NCI-H510A (cell line): ENCODE data around the gene IKZF5.

Experiments
- DNase-seq: peaks from one replicate; lab custom pipeline; 2025; lab: John Stamatoyannopoulos, UW

The IKZF5 gene, protein sequence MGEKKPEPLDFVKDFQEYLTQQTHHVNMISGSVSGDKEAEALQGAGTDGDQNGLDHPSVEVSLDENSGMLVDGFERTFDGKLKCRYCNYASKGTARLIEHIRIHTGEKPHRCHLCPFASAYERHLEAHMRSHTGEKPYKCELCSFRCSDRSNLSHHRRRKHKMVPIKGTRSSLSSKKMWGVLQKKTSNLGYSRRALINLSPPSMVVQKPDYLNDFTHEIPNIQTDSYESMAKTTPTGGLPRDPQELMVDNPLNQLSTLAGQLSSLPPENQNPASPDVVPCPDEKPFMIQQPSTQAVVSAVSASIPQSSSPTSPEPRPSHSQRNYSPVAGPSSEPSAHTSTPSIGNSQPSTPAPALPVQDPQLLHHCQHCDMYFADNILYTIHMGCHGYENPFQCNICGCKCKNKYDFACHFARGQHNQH

DNA sequence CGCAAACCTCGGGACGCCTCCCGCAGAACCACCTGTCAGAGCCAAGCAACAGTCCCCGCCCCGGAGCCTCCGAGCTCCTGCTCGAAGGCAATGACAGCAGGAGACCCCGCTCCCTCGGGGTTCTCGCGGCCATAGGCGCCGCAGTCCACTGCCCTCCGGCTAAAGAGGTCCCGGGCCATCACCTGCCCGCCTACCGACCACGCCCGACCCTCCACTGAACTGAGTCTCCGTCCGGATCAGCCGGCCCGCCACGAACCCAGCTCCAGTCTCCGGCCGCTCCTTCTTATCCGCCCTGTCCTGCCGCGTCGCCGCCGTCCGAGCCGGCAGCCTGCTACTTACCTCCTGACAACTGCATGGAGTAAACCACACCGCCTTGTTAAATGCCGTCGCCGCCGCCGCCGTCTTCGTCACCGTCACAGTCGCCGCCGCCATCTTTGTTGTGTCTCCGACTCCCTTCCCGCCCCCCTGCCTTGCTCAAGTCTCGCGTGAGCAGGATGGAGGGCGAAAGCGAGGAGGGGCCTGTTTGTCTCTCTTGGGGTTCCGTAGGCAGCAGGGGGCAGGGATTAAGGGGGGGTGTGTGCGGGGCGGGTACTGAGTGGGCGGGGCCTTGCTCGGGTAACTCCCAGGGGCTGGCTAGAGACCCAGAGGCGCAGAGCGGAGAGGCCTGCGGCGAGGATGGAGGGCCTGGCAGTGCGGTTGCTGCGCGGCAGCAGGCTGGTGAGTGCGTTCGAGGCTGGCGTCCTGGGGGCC is at the start of gene IKZF5, which contains the start of gene ACADSB:
IKZF5 (minus strand) TSS at position 441 of the 750 bp plus-strand sequence. CDS start 10,170 bp downstream, outside the sequence.
ACADSB (plus strand) TSS at position 652 of the 750 bp plus-strand sequence; CDS start at position 676, 24 bp downstream.
- DNase-seq, result peak; percentile 96

DNA sequence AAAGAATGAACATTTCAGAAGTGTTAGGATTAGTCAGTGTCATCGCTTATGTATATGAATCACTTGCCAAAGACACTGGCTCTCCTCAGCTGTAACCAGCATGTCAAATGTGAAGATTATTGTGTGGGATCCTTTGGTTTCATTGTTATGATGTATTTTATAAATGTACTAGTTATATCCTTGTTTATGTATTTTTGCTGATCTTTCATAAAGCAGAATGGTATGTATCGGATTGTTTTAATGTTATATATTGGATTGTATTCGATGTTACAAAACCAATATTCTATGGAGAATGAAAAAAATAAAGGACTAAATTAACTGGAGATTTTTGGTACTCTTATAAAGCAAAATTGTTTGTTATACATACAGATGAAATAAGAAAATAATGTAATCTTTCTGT is 49.4 kb upstream of the IKZF5 start:
- no peak for DNase-seq

DNA sequence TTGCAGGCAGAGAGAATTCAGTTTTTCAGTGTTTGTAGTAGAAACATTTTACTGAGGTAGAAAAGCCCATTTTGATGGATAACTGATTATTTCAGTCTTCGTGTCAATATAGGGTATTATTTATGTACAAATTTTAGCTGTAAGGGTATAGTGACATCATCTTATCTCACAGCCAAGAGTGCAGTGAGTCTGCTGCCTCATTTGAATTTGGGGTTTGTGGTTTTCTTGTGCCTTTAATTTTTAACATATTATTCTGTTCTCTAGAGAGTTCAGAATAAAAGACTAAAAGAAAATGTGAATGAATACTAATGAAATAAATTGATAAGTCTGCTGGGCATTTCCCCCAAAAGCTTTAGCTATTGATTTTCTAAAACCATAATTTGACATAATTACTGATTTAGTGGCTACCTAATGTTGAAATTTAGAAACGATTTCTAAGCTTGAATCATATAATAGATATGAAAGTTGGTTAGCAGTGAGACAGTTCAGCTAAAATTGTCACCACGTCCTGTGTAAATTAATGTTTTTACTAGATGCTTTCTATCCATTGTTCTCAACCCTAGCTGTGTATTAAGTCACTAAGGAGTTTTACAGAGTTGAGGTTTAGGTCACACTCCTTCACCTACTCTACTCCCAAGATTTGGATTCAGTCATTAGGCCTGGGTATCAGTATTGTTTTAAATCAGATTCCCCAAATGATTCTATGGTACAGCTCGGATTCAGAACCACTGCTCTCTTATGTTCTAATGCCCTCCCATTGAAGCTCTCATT is 37.6 kb upstream of the IKZF5 start:
- DNase-seq, result no peak

DNA sequence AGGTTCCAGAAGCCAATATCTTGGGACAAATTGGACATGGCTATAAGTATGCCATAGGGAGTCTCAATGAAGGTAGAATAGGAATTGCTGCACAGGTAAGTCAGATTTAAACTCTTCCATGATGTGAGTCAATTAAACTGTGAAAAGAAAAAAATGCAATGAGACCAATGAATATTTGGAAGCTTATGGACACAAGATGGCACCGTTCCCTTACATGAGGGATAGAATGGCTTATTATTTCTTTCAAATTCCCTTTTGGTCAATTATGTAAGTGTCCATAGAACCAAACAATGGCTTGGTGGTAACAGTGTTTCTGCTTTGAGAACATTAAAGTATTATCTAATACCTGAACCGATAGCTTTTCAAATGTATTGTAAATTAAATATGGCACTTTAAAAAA is 35.8 kb upstream of the IKZF5 start:
- DNase-seq, result no peak

DNA sequence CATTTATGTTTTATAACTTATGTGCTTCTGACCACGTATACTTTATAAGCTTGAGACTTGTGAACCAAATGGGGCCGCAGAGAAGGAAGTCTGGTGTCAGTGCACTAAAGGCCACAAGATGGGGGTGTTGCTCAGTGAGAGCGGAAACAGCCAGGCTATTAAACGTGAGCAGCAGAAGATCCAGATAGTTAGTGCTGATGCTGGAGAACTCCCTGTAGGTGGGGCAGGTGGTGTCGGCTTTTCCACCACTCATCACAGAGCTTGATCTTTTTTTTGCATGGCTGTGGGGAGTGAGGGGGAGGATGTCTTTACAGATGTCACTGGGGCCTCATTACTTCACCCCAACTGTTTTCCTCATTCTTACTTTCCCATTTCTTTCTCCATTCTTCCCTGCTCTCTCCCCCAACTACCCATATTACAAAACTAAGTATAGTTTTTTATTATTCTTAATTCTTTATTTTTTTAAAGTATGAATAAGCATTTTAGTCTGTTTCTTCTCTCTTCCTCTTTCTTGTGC is 34.9 kb upstream of the IKZF5 start:
- peak; percentile 61 for DNase-seq

DNA sequence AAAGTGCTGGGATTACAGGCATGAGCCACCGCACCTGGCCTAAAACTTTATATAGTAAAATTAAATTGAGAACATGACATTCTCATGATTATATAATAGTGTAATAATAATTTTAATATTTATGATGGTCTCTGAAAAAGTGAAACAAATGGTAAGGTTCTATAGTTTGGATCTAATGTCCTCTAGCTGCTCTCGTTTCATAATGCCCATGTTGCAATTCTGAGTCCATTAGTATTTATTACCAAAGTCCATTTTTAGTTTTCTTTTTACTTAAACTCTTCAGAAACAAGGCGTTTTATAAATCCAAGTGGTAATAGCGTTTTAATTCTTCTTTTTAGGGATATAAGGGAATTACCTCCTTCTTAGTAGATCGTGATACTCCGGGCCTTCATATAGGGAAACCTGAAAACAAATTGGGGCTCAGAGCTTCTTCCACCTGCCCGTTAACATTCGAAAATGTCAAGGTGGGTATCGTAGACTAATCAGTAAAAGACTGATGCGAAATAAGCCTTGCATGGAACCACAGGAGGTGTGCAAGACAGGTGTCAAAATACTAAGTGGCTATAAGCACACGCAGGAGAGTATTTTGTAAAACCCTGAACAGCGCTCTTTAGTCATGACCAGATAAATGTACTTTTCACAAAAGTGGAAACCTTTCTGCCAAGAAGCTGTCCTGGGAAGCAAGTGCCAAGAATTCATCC is 34.3 kb upstream of the IKZF5 start:
- DNase-seq, result no peak

DNA sequence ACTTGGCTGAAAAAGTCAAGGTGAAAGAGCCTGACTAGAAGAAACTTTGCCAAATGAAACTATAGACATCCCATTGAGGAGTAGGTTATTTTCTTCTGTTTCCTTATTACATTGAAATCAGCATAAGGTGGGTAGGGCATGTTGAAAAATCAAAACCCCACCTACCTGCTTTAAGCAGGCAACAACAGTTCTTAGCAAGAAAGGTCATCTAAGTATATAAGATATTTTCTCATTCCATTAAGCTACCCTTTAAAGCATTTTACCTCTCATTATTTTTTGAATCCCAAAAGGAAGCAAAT is 31.0 kb upstream of the IKZF5 start:
- DNase-seq, result no peak

DNA sequence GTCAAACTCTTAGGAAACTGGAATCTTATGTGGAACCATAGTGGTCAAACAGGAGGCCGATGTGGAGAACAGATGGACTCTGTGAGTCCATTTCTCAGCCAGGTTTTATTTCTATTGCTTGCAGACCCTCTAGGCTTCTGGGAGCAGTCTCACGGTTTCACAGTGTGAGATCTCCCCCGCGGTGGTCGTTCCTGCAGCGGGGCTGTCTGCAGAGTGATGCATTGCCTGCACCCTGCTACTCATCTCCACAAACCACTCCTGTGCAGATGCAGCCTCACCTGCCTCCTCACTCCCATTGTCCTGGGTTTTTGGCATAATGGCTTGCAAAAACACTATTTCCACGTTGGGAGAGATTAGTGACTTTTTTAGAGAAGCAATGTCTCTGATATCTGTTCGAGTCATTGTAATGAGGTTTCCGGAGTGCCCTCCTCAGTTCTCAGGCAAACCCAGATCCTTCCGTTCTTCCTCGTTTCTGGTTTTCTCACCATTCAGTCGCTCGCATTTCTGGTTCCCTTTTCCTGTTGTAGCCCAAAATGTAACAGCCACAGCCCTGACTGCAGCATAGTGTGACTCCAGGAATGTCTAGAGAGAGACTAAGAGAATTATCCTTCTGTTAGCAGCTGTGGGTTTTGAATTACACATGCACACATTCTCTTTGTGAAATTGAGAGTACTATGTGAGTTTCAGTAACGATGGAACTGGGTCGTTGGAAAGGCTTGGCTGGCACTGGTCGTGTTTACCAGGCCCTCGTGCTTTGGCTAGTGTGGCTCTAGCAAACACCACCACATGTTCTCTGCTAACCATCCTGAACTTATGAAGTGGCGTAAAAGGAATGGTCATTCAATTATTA is 30.4 kb upstream of the IKZF5 start:
- DNase-seq, result no peak

DNA sequence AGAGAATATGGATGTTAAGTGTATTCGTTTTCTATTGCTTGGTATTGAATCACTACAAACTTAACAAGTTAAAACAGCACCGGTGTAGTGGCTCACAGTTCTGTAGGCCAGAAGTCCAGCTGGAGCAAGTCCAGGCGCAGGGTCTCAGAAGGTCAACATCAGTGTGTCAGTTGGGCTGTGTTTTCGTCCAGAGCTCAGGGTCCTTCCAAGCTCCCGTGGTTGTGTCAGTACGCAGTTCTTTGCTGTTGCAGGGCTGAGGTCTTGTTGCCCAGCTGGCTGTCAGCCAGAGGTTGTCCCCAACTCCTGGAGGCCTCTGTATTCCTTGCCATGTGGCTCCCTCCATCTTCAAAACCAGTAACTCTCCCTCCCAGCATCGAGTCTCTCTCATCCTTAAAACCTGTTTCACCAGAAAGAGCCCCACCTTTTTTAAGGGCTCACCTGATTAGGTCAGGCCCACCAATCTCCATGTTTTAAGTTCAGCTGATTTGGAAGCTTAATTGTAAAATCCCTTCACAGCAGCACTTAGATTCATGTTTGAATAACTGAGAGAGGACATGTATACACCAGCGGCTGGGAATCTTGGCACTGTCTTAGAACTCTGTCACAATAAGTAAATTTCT is 27.0 kb upstream of the IKZF5 start:
- no peak for DNase-seq

DNA sequence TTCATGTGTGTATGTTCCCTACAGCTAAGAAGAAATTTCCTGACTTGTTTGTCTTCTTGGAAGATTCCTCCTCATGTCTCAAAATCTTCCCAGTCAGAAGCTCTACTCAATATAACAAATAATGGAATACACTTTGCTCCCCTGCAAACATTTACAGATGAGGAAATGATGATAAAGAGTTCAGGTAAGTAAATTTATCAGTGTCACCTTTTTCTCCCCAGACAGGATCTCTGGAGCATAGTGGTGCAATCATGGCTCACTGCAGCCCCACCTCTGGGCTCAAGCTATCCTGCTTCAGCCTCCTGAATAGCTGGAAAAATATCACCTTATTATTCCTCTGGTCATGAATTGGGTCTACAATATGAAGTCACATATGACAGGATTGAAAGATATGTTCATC is 25.7 kb upstream of the IKZF5 start:
- no peak for DNase-seq

DNA sequence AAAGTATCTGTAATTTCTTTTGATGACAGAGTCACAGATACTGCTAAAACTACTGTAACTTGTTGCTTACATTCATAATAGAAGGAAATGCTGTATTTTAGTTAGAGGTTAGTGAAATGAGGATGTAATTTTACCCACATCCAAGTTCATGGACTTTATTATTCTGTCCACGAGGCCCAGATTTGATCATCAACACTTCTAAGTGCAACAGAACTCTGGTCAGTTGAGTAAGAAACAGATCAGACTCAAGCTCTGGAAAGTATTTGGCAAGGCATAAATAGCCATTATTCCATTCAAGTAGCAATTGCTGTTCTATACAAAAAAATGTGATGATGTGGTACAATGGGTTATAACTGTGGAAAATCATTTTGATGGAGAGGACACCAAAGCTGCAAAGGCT is 22.5 kb upstream of the IKZF5 start:
- DNase-seq, result no peak

DNA sequence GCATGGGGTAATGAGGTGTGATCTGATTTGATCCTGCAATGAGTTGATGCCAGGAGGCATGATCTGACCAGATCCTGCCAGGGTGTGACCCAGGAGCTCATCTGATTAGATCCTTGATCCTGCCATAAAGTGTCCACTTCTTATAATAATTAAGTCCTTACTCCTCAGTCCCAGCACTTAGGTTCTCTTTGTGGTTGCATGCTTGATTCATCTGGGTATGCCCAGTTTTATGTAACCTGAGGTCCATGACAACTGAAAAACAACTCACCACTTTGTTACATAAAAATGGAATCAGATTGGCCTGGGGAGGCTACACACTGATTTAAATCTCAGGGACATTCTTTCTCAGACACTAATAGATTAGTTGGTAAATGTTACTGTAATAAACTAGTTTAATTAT is 19.3 kb upstream of the IKZF5 start:
- DNase-seq, result no peak

DNA sequence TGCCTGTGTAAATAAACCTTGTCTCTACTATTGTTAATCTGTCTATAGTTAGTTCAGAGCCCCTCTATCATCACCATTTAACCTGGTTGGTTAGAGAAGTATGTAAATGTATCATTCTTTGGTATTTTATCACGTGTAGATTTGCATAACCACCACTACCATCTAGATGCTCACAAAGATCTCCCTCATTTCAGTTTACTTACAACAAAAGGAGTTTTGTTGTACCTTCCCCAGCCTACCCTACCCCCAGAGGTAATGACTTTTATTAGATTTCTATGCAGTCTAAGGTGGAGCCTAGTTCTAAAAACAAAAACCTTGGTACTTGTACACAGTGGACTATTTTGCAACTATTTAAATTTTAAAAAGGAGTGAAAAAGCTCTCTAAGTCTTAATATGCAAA is 17.7 kb upstream of the IKZF5 start:
- no peak for DNase-seq

DNA sequence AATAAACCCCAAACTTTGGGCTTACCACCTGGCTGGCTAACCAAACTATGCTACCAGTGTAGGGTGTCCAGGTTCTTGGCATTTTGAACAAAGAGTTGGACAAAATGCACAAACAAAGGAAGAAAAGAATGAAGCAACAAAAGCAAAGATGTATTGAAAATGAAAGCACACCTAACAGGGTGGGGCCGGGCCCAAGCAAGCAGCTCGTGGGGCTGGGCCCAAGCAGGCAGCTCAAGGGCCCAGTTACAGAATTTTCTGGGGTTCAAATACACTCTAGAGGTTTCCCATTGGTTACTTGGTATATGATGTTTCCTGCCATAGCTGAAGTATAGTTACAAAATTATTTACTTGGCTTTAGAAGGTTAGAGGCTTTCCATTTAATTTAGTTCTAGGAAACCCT is 15.9 kb upstream of the IKZF5 start:
- no peak for DNase-seq

DNA sequence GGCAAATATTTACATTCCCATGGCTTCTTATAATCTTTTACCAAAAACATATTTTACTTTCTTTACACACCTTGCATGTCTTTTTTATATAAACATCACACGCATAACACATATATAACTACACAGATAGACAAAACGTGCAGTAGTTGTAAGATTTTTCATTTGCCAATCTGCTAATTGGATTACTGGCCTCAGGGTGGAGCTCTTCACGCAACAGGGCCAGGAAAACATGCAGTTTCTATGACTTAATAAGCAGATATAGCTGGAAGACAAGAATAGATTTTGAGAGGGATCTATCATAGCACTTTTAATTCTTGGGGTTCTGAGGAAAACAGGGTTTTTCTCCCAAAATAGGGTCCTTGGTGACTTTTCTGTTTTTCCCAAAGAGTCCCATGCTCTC is 12.9 kb upstream of the IKZF5 start:
- no peak for DNase-seq

DNA sequence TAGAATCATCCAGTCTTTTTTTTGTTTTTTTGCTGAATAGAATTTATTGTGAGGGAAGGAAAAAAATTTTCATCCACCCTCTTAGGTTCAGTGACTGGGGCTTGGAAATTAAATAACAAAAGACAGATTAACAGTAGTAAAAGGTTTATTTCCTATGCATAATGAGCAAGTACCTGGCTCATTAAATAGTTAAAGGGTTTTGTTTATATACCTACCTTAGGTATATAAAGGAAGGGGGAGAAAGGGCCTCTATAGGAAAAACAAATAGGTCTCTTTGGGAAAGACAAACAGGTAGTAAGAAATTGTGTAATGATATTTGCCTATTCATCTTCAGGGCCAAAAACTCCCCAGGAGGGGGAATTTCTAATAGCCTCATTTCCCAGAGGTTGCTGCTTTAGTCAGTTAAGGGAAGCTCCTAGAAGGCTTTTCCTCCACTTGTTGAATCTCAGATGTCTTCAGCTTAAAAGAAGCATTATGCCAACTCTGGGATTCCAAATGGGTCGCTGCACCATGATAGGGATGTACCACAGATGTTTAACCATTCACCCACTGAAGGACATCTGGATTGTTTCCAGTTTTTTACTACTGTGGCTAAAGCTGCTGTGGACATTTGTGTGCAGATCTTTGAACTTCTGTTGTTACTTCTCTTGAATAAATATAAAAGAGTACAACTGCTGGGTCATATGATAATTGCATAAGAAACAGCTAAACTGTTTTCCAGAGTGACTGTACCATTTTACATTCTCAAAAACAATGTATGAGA is 11.5 kb upstream of the IKZF5 start:
- DNase-seq, result no peak

DNA sequence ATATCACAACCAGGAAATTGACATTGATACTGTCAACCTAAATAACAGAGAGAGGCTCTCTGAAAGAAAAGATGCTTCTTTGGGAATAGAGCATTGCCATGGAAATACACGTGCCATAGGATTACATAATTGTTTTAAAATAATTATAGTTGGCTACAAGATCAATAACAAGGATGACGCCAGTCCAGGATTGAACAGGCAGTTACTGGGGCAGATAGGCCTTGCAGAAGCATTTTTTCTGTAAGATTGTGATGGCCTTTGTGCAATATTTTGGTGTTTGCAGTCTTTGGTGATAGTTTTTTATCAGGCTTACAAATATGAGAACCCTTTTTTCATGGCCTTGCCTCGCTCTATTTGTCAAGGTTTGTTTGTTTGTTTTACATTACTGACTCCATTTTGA is 10.7 kb upstream of the IKZF5 start:
- DNase-seq, result no peak

DNA sequence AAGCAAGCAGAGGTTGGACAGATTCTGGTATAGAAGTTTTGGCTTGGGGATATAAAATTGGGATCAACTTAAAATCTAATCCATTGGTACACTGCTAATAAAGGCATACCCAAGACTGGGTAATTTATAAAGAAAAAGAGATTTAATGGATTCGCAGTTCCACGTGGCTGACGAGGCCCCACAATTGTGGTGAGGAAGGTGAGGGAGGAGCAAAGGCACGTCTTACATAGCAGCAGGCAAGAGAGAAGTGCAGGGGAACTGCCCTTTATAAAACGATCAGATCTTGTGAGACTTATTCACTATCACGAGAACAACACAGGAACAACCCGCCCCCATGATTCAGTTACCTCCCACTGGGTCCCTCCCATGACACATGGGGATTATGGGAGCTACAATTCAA is 9.9 kb upstream of the IKZF5 start:
- no peak for DNase-seq

DNA sequence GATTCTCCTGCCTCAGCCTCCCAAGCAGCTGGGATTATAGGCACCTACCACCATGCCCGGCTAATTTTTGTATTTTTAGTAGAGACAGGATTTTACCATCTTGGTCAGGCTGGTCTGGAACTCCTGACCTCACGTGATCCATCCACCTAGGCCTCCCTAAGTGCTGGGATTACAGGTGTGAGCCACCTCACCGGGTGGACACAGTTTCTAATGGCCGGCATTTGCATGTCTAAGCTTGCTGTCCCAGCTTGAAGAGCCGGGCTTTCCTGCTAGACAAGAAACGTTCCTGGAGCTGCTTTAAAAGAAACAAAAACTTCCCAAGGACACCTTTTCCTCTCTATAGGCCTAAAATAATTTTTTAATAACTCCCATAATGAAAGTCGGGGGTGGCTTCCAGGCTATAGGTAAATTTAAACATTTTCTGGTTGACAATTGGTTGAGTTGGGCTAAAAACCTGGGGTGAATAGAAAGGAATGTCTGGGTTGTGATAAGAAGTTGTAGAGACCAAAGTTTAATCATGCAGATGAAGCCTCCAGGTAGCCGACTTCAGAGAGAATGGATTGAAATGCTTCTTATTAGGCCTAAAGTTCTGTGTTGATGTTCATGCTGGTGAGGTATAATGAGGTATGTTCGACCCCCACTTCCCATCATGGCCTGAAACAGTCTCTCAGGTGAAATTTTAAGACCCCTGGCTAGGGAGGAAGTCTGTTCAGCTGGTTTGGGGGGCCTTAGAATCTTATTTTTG is 9.0 kb upstream of the IKZF5 start:
- no peak for DNase-seq
